ENCODE data around the gene IFNA21. TPM values are rescaled to one million over a fixed set of nuclear protein-coding genes. Genes with fewer than 3 reads are reported as not detected.
"Not testable (repeated sequence)": the region's sequence is repeated elsewhere in the genome, so short reads cannot be mapped to it uniquely, and the experiment has no call there.

Gene IFNA21
- total RNA-seq, 1 donor from 2014 or later, result not detected

GRCh38 chr9:21144603-21145002 is 21.9 kb downstream of the IFNA21 start:
- no peaks in the 10 kb centered on the region for H3K4me1 ChIP-seq
- no peak overlapping the region for H3K4me2 ChIP-seq
- DNase-seq (ENCODE audit: low spot score), result no peak
- no peak overlapping the region for H3K27ac ChIP-seq
- no peaks in the 10 kb centered on the region for H3K36me3 Mint-ChIP-seq
- peaks cover 2% of the 10 kb centered on the region for H3K27me3 Mint-ChIP-seq (ENCODE audit: insufficient read depth, low read depth)
- no peaks in the 10 kb centered on the region for H3F3A ChIP-seq (ENCODE audit: low read depth)
- no peak overlapping the region for H3K4me3 ChIP-seq
- H2AFZ ChIP-seq (replicated peaks), result no peak overlapping the region
- no peaks in the 10 kb centered on the region for H3K36me3 ChIP-seq
- H3K4me3 Mint-ChIP-seq, result no peak overlapping the region
- H3K27me3 ChIP-seq, result no peaks in the 10 kb centered on the region
- H3K9ac ChIP-seq, result no peak overlapping the region
- H4K20me1 ChIP-seq (ENCODE audit: low read depth), result no peaks in the 10 kb centered on the region
- no peaks in the 10 kb centered on the region for H3K79me2 ChIP-seq (ENCODE audit: low read depth)
- peaks cover 7% of the 10 kb centered on the region for H3K9me3 Mint-ChIP-seq
- no peak overlapping the region for H3K27ac Mint-ChIP-seq
- TF ChIP-seq CTCF (IDR thresholded peaks at IDR 0.05) (no peak), EZH2 (IDR thresholded peaks at IDR 0.05) (no peak)
- no peaks in the 10 kb centered on the region for H3K4me1 Mint-ChIP-seq
- H3K9me3 ChIP-seq (ENCODE audit: low read depth), result no peaks in the 10 kb centered on the region

GRCh38 chr9:21141427-21141882 is 25.0 kb downstream of the IFNA21 start, which contains the start of gene IFNW1:
IFNW1 (minus strand) TSS chr9:21141832; CDS start chr9:21141570, 262 bp downstream.
- no peak for DNase-seq (ENCODE audit: low spot score)
- Mint-ChIP-seq H3K9me3 (no peaks in the 10 kb centered on the region), H3K4me1 (no peaks in the 10 kb centered on the region), H3K27ac (no peak within 1 kb of the TSS), H3K27me3 (ENCODE audit: insufficient read depth, low read depth) (peaks cover 2% of the 10 kb centered on the region), H3K36me3 (no peaks in the 10 kb centered on the region), H3K4me3 (no peak within 1 kb of the TSS)
- Histone ChIP-seq H3K9ac (no peak within 1 kb of the TSS), H3K27ac (no peak within 1 kb of the TSS), H4K20me1 (ENCODE audit: low read depth) (no peaks in the 10 kb centered on the region), H2AFZ (replicated peaks) (no peak within 1 kb of the TSS), H3K4me1 (no peaks in the 10 kb centered on the region), H3K36me3 (no peaks in the 10 kb centered on the region), H3K79me2 (ENCODE audit: low read depth) (no peaks in the 10 kb centered on the region), H3K9me3 (ENCODE audit: low read depth) (no peaks in the 10 kb centered on the region), H3K4me3 (no peak within 1 kb of the TSS), H3F3A (ENCODE audit: low read depth) (no peaks in the 10 kb centered on the region), H3K27me3 (no peaks in the 10 kb centered on the region), H3K4me2 (no peak within 1 kb of the TSS)
- TF ChIP-seq EZH2phosphoT487 (IDR thresholded peaks at IDR 0.05), result no peak
- peak; percentile 22 for TF ChIP-seq CTCF (IDR thresholded peaks at IDR 0.05)

- no peaks in the 10 kb centered on the region for H3K36me3 Mint-ChIP-seq
- no peak overlapping the region for H3K4me3 Mint-ChIP-seq
- no peaks in the 10 kb centered on the region for H3K9me3 Mint-ChIP-seq
Measured at GRCh38 chr9:21137020-21137419, 29.4 kb downstream of the IFNA21 start.

GRCh38 chr9:21135736-21136135 is 30.7 kb downstream of the IFNA21 start:
- Mint-ChIP-seq H3K27me3 (ENCODE audit: insufficient read depth, low read depth) (no peaks in the 10 kb centered on the region), H3K9me3 (no peaks in the 10 kb centered on the region), H3K4me3 (no peak overlapping the region), H3K27ac (no peak overlapping the region), H3K36me3 (no peaks in the 10 kb centered on the region), H3K4me1 (no peaks in the 10 kb centered on the region)
- no peaks in the 10 kb centered on the region for H3K4me1 ChIP-seq
- no peaks in the 10 kb centered on the region for H3K27me3 ChIP-seq
- H3F3A ChIP-seq (ENCODE audit: low read depth), result no peaks in the 10 kb centered on the region
- no peaks in the 10 kb centered on the region for H3K9me3 ChIP-seq (ENCODE audit: low read depth)
- H3K36me3 ChIP-seq, result no peaks in the 10 kb centered on the region
- no peak for DNase-seq (ENCODE audit: low spot score)
- H3K79me2 ChIP-seq (ENCODE audit: low read depth), result no peaks in the 10 kb centered on the region
- no peak overlapping the region for H2AFZ ChIP-seq (replicated peaks)
- no peak overlapping the region for H3K27ac ChIP-seq
- H3K4me3 ChIP-seq, result no peak overlapping the region
- H4K20me1 ChIP-seq (ENCODE audit: low read depth), result no peaks in the 10 kb centered on the region
- no peak overlapping the region for H3K9ac ChIP-seq
- H3K4me2 ChIP-seq, result no peak overlapping the region
- TF ChIP-seq CTCF (IDR thresholded peaks at IDR 0.05) (peak; percentile 25), EZH2phosphoT487 (IDR thresholded peaks at IDR 0.05) (no peak), EZH2 (IDR thresholded peaks at IDR 0.05) (no peak)

More at GRCh38 chr9:21137020-21137419, 29.4 kb downstream of the IFNA21 start:
- Histone ChIP-seq H3F3A (ENCODE audit: low read depth) (no peaks in the 10 kb centered on the region), H2AFZ (replicated peaks) (no peak overlapping the region), H3K27me3 (no peaks in the 10 kb centered on the region), H3K79me2 (ENCODE audit: low read depth) (no peaks in the 10 kb centered on the region), H3K4me1 (no peaks in the 10 kb centered on the region), H3K4me2 (no peak overlapping the region), H3K4me3 (no peak overlapping the region), H3K9me3 (ENCODE audit: low read depth) (no peaks in the 10 kb centered on the region), H3K36me3 (no peaks in the 10 kb centered on the region), H3K27ac (no peak overlapping the region), H4K20me1 (ENCODE audit: low read depth) (no peaks in the 10 kb centered on the region), H3K9ac (no peak overlapping the region)
- no peak for DNase-seq (ENCODE audit: low spot score)
- H3K27ac Mint-ChIP-seq, result no peak overlapping the region
- H3K27me3 Mint-ChIP-seq (ENCODE audit: insufficient read depth, low read depth), result no peaks in the 10 kb centered on the region
- TF ChIP-seq EZH2 (IDR thresholded peaks at IDR 0.05), result no peak
- no peaks in the 10 kb centered on the region for H3K4me1 Mint-ChIP-seq

GRCh38 chr9:21128186-21128585 is 38.3 kb downstream of the IFNA21 start:
- H3K9me3 Mint-ChIP-seq; H4K20me1 ChIP-seq (ENCODE audit: low read depth); H3K9me3 ChIP-seq (ENCODE audit: low read depth); DNase-seq (ENCODE audit: low spot score); H3K4me1 Mint-ChIP-seq; H3K4me3 ChIP-seq; H2AFZ ChIP-seq (replicated peaks); H3F3A ChIP-seq (ENCODE audit: low read depth); H3K4me3 Mint-ChIP-seq; H3K79me2 ChIP-seq (ENCODE audit: low read depth); H3K4me2 ChIP-seq; H3K27ac Mint-ChIP-seq; H3K9ac ChIP-seq; H3K36me3 ChIP-seq; H3K27me3 ChIP-seq; H3K4me1 ChIP-seq; H3K27me3 Mint-ChIP-seq (ENCODE audit: insufficient read depth, low read depth); H3K36me3 Mint-ChIP-seq; H3K27ac ChIP-seq: not testable (repeated sequence)

Measured in neural progenitor cell (in vitro differentiated cells).